ENCODE measurements around the gene DGLUCY. TPM values are rescaled to one million over a fixed set of nuclear protein-coding genes. Genes with fewer than 3 reads are reported as not detected.

Gene DGLUCY
- total RNA-seq, 1 donor from 2014 or later: 8.3 TPM

DNA sequence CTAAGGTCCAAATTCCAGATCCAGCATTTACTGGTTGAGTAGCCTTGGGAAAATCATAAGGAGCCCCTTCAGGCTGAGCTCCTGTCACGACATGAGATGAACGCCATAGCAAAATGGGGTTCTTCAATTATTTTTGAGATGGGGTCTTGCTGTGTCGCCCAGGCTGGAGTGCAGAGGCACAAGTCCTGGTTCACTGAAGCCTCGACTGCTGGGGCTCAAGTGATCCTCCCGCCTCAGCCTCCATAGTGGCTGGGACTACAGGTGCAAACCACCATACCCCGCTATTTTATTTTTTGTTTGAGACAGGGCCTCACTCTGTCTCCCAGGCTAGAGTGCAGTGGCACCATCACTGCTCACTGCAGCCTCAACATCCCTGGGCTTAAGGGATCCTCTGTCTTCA is 156.3 kb downstream of the DGLUCY start:
- Mint-ChIP-seq H3K36me3 (ENCODE audit: unreplicated experiment) (no peaks in the 10 kb centered on the region), H3K4me1 (ENCODE audit: low read depth, unreplicated experiment) (peaks cover 2% of the 10 kb centered on the region), H3K27ac (ENCODE audit: unreplicated experiment) (no peak overlapping the region), H3K27me3 (ENCODE audit: unreplicated experiment) (peaks cover 3% of the 10 kb centered on the region), H3K4me3 (ENCODE audit: unreplicated experiment) (no peak overlapping the region), H3K9me3 (ENCODE audit: unreplicated experiment) (peaks cover 4% of the 10 kb centered on the region)
- no peak for TF ChIP-seq CTCF (IDR thresholded peaks at IDR 0.05; ENCODE audit: partially characterized antibody, unreplicated experiment)
- DNase-seq: no peak

GRCh38 chr14:91270619-91271018 is 156.7 kb downstream of the DGLUCY start:
- H3K27me3 Mint-ChIP-seq (ENCODE audit: unreplicated experiment): peaks cover 2% of the 10 kb centered on the region
- no peak overlapping the region for H3K4me3 Mint-ChIP-seq (ENCODE audit: unreplicated experiment)
- TF ChIP-seq CTCF (IDR thresholded peaks at IDR 0.05; ENCODE audit: partially characterized antibody, unreplicated experiment): no peak
- DNase-seq: no peak
- peaks cover 2% of the 10 kb centered on the region for H3K4me1 Mint-ChIP-seq (ENCODE audit: low read depth, unreplicated experiment)
- no peak overlapping the region for H3K27ac Mint-ChIP-seq (ENCODE audit: unreplicated experiment)
- H3K9me3 Mint-ChIP-seq (ENCODE audit: unreplicated experiment): peaks cover 4% of the 10 kb centered on the region
- no peaks in the 10 kb centered on the region for H3K36me3 Mint-ChIP-seq (ENCODE audit: unreplicated experiment)

DNA sequence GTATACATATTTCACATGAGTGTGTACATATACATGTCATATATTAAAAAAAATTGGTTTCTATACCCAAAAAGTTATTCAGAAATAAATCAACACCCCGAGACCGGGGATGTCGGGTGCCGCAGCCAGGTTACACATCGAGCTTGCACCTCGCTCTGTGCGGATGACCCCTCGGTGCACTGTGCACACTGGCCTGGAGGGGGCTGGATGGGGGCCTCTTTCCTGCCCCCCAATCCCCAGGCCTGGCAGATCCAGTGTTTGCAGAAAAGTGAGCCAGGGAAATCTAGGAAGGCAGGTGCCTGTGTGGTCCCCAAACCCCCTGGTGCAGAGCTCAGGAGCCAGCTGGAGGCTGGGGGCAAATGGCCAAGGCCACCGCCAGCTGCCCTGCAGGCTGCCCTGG is 157.8 kb downstream of the DGLUCY start:
- peaks cover 2% of the 10 kb centered on the region for H3K4me1 Mint-ChIP-seq (ENCODE audit: low read depth, unreplicated experiment)
- DNase-seq: no peak
- H3K27me3 Mint-ChIP-seq (ENCODE audit: unreplicated experiment): peaks cover 2% of the 10 kb centered on the region
- peaks cover 4% of the 10 kb centered on the region for H3K9me3 Mint-ChIP-seq (ENCODE audit: unreplicated experiment)
- no peak overlapping the region for H3K27ac Mint-ChIP-seq (ENCODE audit: unreplicated experiment)
- H3K36me3 Mint-ChIP-seq (ENCODE audit: unreplicated experiment): no peaks in the 10 kb centered on the region
- TF ChIP-seq CTCF (IDR thresholded peaks at IDR 0.05; ENCODE audit: partially characterized antibody, unreplicated experiment): no peak
- H3K4me3 Mint-ChIP-seq (ENCODE audit: unreplicated experiment): no peak overlapping the region

DNA sequence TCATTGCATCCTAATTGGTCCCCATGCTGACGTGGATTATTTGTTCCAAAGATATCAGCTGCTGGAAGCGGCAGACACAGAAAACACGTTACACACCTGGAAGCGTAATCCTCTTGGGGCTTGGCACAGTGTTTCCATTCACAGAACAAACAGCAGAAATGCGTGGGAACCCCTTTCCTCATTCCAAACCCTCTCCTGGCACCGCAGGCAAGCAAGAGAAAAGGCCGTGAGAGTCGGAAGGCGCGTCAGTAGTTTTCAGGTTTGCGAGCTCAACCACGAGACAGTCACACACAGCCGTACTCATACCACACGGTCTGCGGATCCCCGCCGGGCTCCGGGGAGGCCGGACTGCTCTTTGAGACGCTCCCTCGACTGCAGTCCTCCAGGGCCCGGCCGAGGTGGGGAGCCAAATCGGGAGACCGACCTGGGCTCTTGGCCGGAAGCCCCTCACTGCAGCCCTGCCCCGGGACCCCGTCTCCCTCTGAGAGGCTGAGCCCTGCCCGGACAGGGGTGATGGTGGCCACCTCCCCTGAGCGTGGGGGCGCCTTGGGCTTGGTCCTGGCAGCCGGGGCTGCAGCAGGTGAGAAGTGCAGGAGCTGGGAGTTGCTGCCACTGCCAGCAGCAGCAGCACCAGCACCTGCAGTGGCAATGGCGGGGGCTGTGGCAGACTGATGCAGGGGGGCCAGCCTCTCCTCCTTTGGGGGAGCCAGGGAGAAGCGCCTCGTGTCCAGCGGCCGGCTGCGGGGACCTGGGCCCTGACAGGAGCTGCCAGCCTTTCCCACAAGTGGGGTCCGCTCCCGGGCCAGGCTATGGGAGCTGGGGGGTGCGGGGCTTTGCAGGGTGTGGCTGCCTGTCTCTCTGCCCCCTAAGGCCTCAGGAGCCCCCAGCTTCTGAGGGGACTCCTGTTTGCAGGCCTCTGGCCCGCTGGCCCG is 158.7 kb downstream of the DGLUCY start:
- no peaks in the 10 kb centered on the region for H3K36me3 Mint-ChIP-seq (ENCODE audit: unreplicated experiment)
- no peaks in the 10 kb centered on the region for H3K27me3 Mint-ChIP-seq (ENCODE audit: unreplicated experiment)
- no peak for TF ChIP-seq CTCF (IDR thresholded peaks at IDR 0.05; ENCODE audit: partially characterized antibody, unreplicated experiment)
- H3K4me3 Mint-ChIP-seq (ENCODE audit: unreplicated experiment): no peak overlapping the region
- no peak overlapping the region for H3K27ac Mint-ChIP-seq (ENCODE audit: unreplicated experiment)
- no peak for DNase-seq
- H3K9me3 Mint-ChIP-seq (ENCODE audit: unreplicated experiment): peaks cover 4% of the 10 kb centered on the region
- H3K4me1 Mint-ChIP-seq (ENCODE audit: low read depth, unreplicated experiment): peaks cover 2% of the 10 kb centered on the region

DNA sequence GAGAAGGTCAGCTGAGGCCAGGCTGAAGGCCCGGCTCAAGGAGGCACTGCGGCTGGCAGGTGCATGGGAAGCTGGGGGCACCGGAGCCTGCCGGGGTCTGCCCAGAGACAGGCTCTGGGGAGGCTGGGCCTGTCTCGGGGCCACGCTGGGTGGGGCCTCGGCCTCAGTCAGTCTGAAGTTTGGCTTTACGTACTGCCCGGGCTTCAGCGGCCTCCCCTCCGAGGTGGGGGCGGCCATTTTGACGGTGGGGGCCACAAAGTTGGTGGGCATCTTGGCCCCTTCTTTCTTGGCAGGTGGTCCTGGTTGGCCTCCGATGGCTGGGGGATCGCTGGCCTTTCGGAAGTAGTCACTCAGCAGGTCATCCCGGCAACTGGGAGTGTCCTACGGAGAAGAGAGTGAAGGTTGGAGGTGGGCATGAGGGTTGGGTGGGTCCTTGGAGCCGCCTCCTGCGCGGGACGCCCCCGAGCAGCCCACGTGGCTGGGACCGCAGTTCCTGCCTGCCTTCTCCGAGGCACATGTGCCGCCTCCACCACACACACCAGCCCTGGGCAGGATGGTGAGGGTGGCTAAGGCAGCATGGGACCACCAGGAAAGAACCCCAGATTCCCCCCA is 159.5 kb downstream of the DGLUCY start:
- H3K4me3 Mint-ChIP-seq (ENCODE audit: unreplicated experiment): no peak overlapping the region
- DNase-seq: no peak
- TF ChIP-seq CTCF (IDR thresholded peaks at IDR 0.05; ENCODE audit: partially characterized antibody, unreplicated experiment): no peak
- H3K27me3 Mint-ChIP-seq (ENCODE audit: unreplicated experiment): no peaks in the 10 kb centered on the region
- H3K9me3 Mint-ChIP-seq (ENCODE audit: unreplicated experiment): peaks cover 2% of the 10 kb centered on the region
- H3K4me1 Mint-ChIP-seq (ENCODE audit: low read depth, unreplicated experiment): peaks cover 2% of the 10 kb centered on the region
- no peaks in the 10 kb centered on the region for H3K36me3 Mint-ChIP-seq (ENCODE audit: unreplicated experiment)
- no peak overlapping the region for H3K27ac Mint-ChIP-seq (ENCODE audit: unreplicated experiment)

Data from glutamatergic neuron (in vitro differentiated cells).